Large intestine (tissue), 3 donors: Measurements from ENCODE around the gene PSME4. TPM values are rescaled to one million over a fixed set of nuclear protein-coding genes. Genes with fewer than 3 reads are reported as not detected.
"Not testable (repeated sequence)": the region's sequence is repeated elsewhere in the genome, so short reads cannot be mapped to it uniquely, and the experiment has no call there.

Source experiments
- DNase-seq, 2 donors: peaks; one replicate each; pipeline versions ENCODE4 v3.0.0 to v3.0.0-alpha.2; 2013
- H3K27ac ChIP-seq: one replicate; pipeline ENCODE4 v1.5.1; 2013; ENCODE audit warnings: low read length
- H3K27me3 ChIP-seq: 2 replicates; pipeline ENCODE4 v1.6.1; 2013; ENCODE audit warnings: low read length; ENCODE audit not compliant: control insufficient read depth, insufficient read depth
- H3K36me3 ChIP-seq: 2 replicates; pipeline ENCODE4 v1.6.1; 2013; ENCODE audit warnings: low read length; ENCODE audit not compliant: control insufficient read depth, insufficient read depth
- H3K4me1 ChIP-seq: one replicate; pipeline ENCODE4 v1.6.1; 2013; ENCODE audit warnings: low read length; ENCODE audit not compliant: control insufficient read depth, insufficient read depth
- H3K4me3 ChIP-seq: one replicate; pipeline ENCODE4 v1.5.1; 2013; ENCODE audit warnings: low read length
- H3K9me3 ChIP-seq: one replicate; pipeline ENCODE4 v1.6.1; 2013; ENCODE audit warnings: mild to moderate bottlenecking, low read depth, low read length, moderate library complexity; ENCODE audit not compliant: control insufficient read depth
- WGBS: methylation state at CpG from one replicate; pipeline ENCODE4 v1.1.5; 2013; ENCODE audit warnings: low lambda C conversion rate; ENCODE audit not compliant: insufficient coverage; 5-methylcytosine and 5-hydroxymethylcytosine counted together
- polyA plus RNA-seq: library from polyadenylated mRNA; unstranded; fragments of 120-200 nt; gene quantifications from one replicate; pipeline ENCODE4 v1.2.1, GENCODE V29; 2013

PSME4 gene
- polyA plus RNA-seq, 1 donor = 26.6 TPM

DNA sequence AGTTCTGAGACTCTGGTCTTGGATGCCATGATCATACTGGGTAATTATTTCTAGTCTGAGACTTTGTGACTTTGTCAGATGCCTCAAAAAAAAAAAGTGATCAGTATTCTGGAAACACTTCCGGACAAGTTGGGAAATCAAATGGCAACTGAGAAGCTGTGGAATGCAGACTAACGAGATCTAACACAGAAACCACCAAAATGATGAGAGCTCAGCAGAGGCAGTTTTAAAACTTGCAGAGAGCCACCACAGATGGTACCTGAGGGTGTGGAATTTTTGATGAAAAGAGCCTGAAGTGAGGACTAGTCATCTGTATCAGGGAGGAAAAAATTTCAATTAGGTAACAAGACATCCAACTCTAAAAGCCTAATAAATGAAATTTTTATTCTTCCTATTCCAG, 105.5 kb downstream of the PSME4 start:
- Histone ChIP-seq H3K27ac (no peak overlapping the region), H3K36me3 (peaks cover 26% of the 10 kb centered on the region), H3K4me1 (no peaks in the 10 kb centered on the region), H3K4me3 (no peak overlapping the region), H3K9me3 (no peaks in the 10 kb centered on the region), H3K27me3 (no peaks in the 10 kb centered on the region)
- DNase-seq = no peak
- no CpG with 5 or more reads among the region's 2 CpGs for WGBS

DNA sequence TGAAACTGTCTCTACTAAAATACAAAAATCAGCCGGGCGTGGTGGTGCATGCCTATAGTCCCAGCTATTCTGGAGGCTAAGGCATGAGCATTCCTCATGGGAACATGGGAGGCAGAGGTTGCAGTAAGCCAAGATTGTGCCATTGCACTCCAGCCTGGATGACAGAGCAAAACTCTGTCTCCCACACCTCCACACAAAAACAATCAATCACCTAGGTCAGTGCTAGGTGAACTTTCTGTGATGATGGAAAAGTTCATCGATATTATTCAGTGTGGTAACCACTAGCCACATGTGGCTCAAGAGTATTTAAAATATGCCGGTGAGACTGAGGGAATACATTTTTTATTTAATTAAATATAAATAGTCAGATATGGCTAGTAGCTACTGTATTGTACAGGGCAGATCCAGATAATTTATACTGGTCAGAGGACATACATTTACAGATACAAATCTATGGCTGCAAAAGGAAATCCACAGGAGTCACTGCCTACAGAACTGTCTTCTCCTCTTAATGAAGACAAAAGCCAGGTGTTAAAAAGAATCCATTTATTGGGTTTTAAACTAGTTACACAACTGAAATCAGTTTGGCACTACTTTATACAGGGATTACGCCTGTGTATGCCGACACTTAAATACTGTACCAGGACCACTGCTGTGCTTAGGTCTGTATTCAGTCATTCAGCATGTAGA, 107.1 kb downstream of the PSME4 start:
- no peaks in the 10 kb centered on the region for H3K9me3 ChIP-seq
- 100% methylated on average over 1 of the region's 6 CpGs for WGBS
- peaks cover 23% of the 10 kb centered on the region for H3K36me3 ChIP-seq

DNA sequence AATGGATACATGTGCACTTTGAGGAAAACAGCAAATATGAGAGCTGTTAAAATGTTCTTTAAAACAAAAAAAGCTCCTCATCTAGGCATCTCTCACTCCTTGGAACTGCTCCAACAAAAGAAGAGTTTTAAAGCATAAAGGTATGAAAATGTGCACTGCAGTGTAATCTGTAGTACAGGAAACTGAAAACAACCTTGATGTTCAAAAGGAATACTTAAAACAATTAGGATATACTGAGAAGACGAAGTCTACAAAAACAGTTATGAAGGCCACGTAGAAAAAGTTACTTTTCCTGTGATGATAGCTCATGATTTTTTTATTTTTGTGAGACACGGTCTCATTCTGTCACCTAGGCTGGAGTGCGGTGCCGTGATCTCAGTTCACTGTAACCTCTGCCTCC, 109.0 kb downstream of the PSME4 start:
- Histone ChIP-seq H3K27ac (no peak overlapping the region), H3K4me3 (no peak overlapping the region), H3K9me3 (no peaks in the 10 kb centered on the region), H3K27me3 (no peaks in the 10 kb centered on the region), H3K4me1 (peaks cover 3% of the 10 kb centered on the region), H3K36me3 (peaks cover 18% of the 10 kb centered on the region)
- 88% methylated on average over 2 of the region's 5 CpGs for WGBS
- DNase-seq = no peak

More for the DNA sequence above, 107.1 kb downstream of the PSME4 start:
- DNase-seq = no peak
- Histone ChIP-seq H3K27me3 (no peaks in the 10 kb centered on the region), H3K4me3 (no peak overlapping the region), H3K4me1 (peaks cover 3% of the 10 kb centered on the region), H3K27ac (no peak overlapping the region)

DNA sequence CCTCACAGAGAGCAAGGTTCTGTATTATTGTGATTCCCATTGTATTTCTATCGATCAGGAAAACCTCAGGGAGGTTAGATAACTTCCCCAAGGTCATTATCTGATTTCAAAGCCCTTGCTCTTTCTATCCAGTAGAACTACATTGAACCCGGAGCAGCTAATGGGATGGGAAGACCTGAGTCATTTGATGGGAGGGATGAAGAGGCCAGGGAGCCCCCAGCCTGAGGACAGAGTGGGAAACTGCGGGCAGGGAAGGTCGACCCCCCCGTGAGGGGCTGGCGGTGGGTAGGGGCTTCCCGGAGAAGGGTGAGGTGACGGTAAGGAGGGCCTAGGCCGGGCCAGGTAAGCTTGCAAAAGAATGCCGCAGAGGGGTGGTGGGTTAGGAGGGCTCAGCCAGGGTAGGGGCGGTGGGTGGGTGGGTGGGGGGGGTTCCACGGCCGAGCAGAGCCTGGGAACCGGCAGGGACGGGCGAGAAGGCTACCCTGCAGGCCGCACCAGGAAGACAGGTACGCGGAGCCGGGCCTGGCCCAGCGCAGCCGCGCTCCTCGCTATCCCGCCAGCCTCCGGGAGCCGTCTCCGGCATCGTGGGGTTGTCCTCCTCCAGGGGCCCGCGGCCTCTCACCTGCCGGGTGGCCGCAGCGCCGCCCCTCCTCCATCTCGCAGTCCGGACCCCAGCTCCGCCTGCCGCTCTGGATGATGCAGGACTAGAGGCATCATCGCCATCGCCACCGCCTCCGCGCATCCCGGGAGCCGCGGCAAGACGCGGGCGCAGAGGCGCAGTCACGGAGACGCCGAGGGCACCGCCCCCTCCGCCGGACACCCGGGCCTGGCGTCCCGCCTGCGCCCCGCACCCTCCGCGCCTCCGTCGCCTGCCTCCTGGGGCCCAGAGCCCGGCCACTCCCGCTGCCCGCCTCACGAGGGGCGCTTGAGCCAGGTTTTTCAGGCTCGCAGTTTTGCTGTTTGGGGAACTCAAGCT, 111.3 kb downstream of the PSME4 start, which contains the start of gene GPR75:
Gene GPR75 (minus strand): TSS at position 762 of the 976 bp plus-strand sequence. CDS start 5,211 bp downstream, outside the sequence.
- H3K4me1 ChIP-seq = peaks cover 3% of the 10 kb centered on the region
- no peaks in the 10 kb centered on the region for H3K9me3 ChIP-seq
- peak; percentile 19 to 70 for DNase-seq
- peak within 1 kb of the TSS; percentile 54 for H3K4me3 ChIP-seq
- peaks cover 4% of the 10 kb centered on the region for H3K36me3 ChIP-seq
- no CpG with 5 or more reads among the region's 72 CpGs for WGBS
- H3K27ac ChIP-seq = no peak within 1 kb of the TSS
- H3K27me3 ChIP-seq = no peaks in the 10 kb centered on the region

DNA sequence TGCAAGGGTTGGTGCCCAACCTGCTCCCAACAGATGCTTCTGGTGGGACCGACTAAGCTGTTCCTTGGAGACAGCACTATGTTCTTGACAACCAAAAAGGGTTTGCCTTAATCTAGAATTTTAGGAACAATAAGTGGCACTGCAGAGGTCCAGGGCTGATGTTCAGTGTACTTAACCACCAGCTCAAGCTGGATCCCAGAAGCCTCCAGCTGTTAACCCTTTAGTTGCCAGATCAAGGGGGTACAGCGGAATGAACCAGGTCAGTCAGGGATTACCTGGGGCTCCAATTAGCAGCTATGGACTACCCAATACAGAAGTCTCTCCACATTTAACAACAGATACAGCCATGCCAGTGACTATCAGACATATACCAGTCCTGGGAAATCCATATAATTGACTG, 114.5 kb downstream of the PSME4 start:
- peaks cover 6% of the 10 kb centered on the region for H3K4me1 ChIP-seq
- no peak overlapping the region for H3K4me3 ChIP-seq
- peaks cover 13% of the 10 kb centered on the region for H3K36me3 ChIP-seq
- no peak overlapping the region for H3K27ac ChIP-seq
- WGBS = no CpG with 5 or more reads among the region's 2 CpGs
- no peaks in the 10 kb centered on the region for H3K9me3 ChIP-seq
- no peaks in the 10 kb centered on the region for H3K27me3 ChIP-seq
- DNase-seq = no peak

DNA sequence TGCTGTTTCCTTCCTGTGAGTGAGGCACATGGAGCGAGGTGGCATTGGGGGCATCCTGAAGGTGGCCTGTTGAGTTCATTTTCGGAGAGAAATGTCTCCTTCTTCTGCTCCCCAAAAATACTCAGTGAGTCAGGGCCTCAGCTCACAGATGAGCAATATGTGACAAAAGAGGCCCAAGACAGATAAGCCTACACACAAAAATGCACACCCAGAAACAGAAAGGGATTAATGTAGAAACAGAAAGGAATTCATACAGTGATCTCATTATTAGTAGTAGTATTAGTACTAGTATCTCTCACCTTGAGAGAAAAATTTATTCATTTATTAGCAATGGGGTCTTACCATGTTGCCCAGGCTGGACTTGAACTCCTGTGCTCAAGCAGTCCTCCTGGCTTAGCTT, 116.1 kb downstream of the PSME4 start:
- H3K27me3 ChIP-seq = no peaks in the 10 kb centered on the region
- H3K9me3 ChIP-seq = no peaks in the 10 kb centered on the region
- H3K36me3 ChIP-seq = peaks cover 13% of the 10 kb centered on the region
- WGBS = no CpG with 5 or more reads among the region's 2 CpGs
- no peak for DNase-seq
- no peak overlapping the region for H3K27ac ChIP-seq
- H3K4me1 ChIP-seq = peaks cover 5% of the 10 kb centered on the region
- H3K4me3 ChIP-seq = no peak overlapping the region

DNA sequence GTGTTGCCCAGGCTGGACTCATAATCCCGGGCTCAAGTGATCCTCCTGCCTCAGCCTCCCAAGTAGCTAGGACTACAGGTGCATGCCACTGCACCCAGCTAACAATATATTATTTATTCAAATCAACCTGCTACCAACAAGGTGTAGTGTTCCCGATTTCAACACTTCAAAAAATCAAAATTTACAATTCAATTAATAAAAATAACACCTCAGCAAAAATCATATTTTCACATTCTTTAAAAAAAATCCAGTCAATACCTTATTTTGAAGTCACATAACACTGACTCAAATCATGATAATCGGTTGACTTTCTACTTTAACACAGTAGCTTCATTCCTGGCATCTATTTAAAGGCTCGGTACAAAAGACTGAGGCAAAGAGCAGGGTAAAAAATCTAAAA, 118.3 kb downstream of the PSME4 start:
- Histone ChIP-seq H3K4me1 (peaks cover 8% of the 10 kb centered on the region), H3K36me3 (peaks cover 13% of the 10 kb centered on the region), H3K27ac (no peak overlapping the region), H3K9me3 (no peaks in the 10 kb centered on the region), H3K27me3 (no peaks in the 10 kb centered on the region), H3K4me3 (no peak overlapping the region)
- WGBS = 100% methylated on average over 2 of the region's 4 CpGs
- DNase-seq = no peak

DNA sequence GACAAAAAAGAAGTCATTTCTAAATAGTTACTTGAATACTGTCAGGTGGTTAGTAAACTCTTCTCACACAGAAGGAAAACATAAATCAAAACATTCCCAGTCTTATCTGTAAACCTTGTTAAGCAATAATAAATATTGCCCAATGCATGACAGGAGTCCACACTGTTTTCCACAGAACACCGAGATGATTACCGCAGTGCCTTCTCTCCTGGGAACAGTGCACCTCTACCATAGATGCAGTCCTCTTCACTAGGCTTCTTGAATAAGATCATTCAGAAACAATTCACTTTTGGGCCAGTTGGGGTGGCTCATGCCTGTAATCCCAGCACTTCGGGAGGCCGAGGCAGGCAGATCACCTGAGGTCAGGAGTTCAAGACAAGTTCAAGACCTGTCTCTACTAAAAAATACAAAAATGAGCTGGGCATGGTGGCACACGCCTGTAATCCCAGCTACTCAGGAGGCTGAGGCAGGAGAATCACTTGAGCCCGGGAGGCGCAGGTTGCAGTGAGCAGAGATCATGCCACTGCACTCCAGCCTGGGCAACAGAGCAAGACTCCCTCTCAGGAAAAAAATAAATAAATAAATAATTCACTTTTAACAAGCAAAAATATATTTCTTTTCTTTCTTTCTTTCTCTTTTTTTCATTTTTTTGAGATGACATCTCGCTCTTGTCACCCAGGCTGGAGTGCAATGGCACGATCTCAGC, 119.6 kb downstream of the PSME4 start:
- peaks cover 13% of the 10 kb centered on the region for H3K36me3 ChIP-seq
- H3K4me1 ChIP-seq, H3K9me3 ChIP-seq, H3K27me3 ChIP-seq, H3K4me3 ChIP-seq: not testable (repeated sequence)
- H3K27ac ChIP-seq = peak overlapping the region; percentile 63
- no CpG with 5 or more reads among the region's 9 CpGs for WGBS
- peak; percentile 56 to 80 for DNase-seq

DNA sequence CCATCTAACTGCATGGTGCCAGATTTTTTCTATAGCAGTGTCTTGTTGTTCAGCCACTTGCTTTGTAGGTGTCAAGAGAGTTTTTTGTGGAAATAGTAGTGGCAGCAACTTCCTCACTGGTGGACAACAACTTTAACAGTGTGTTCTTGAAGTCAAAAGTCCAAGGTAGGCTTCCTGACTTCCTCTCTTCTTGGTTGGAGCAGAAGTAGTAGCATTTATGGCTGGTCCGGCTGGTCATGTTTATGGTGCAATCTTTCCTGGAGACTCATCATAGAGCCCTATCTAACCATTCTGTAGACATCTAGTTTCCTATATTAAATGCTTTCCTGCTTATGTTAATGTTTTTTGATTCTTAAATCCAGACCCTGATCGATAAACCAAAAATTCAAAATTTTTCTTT, 122.7 kb downstream of the PSME4 start:
- DNase-seq = peak; percentile 37 to 48
- H3K27ac ChIP-seq = peak overlapping the region; percentile 37

DNA sequence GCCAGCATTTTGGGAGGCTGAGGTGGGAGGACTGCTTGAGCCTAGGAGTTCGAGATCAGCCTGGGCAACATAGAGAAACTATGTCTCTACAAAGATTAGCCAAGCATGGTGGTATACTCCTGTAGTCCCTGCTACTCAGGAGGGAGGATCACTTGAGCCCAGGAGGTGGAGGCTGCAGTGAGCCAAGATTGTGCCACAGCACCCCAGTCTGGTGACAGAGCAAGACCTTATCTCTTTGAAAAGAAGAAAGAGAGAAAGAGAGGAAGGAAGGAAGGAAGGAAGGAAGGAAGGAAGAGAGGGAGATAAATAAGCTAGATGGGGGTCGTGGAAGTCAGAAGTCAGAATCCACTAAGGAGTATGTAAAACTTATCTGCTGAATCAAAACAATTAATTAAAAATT, 127.2 kb downstream of the PSME4 start:
- DNase-seq = no peak
- peaks cover 2% of the 10 kb centered on the region for H3K4me1 ChIP-seq
- no peaks in the 10 kb centered on the region for H3K36me3 ChIP-seq
- 100% methylated on average over 1 of the region's 2 CpGs for WGBS
- H3K27ac ChIP-seq = no peak overlapping the region
- no peaks in the 10 kb centered on the region for H3K9me3 ChIP-seq
- H3K27me3 ChIP-seq = no peaks in the 10 kb centered on the region
- no peak overlapping the region for H3K4me3 ChIP-seq

More for the DNA sequence above, 122.7 kb downstream of the PSME4 start:
- Histone ChIP-seq H3K27me3 (no peaks in the 10 kb centered on the region), H3K9me3 (no peaks in the 10 kb centered on the region), H3K4me1 (peaks cover 8% of the 10 kb centered on the region), H3K4me3 (no peak overlapping the region), H3K36me3 (peaks cover under 1% of the 10 kb centered on the region)
- 100% methylated on average over 1 of the region's 2 CpGs for WGBS
